ENCODE data around the gene CHD3.

Gene CHD3

DNA sequence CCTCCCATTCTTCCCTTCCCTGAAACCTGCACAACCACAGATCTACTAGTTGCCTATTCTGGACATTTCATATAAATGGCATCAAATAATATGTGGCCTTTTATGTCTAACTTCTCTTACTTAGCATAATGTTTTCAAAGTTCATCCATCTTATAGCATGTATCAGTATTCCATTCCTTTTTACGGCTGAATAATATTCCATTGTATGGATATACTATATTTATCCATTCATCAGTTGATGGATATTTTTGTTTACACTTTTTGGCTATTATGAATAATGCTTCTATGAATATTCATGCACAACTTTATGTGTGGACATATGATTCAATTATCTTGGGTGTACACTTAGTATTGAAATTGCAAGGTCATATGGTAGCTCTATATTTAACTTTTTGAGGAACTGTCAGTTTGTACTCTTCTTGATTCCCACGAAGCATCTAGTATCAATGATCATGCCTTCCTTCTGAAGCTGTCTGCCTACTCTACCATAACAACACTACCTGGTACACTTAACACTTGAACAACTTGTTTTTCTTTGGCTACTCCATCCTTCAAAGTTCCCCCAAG lies 12.7 kb upstream of the CHD3 start:
- no peak for DNase-seq

- no peak for DNase-seq
Measured at GRCh38 chr17:7878234-7878633, 10.4 kb upstream of the CHD3 start.

GRCh38 chr17:7880076-7880868 lies 8.3 kb upstream of the CHD3 start:
- DNase-seq, result no peak

DNA sequence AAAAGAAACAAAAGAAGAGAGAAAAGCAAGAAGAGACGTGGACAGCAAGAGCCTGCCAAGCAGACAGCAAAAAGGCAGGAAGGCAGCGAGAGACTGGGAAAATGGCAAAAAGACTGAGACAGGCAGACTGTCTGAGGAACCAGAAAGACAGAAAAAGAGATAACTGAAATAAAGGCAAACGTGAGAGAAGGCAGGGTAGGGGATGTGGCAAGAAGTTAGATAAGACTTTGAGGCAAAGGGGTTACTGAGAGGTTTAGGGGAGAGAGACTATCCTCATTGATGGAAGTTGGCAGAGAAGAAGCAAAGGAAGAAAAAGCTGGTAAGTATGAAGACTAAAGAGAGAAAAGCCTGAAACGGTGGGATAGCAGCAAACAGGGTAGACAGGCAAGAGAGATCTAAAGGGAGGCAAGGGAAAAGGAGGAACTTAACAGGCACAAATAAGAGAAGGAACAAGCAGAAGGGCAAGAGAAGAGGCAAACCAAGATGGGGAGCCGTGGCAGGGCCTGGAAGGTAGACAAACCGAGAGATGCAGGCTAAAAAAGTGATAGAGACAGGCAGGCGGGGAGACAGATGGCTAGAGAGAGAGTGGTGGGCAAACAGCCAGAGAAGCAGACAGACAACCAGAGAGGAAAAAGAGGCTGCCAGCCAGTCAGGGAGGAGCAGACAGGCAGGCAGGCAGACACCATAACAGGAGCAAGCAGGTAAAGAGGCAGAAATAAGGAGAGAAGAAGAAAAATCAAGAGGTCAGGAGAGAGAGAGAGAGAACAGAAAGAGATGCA lies 7.1 kb upstream of the CHD3 start:
- peak; percentile 37 for DNase-seq

GRCh38 chr17:7882068-7882467 lies 6.5 kb upstream of the CHD3 start:
- no peak for DNase-seq

DNA sequence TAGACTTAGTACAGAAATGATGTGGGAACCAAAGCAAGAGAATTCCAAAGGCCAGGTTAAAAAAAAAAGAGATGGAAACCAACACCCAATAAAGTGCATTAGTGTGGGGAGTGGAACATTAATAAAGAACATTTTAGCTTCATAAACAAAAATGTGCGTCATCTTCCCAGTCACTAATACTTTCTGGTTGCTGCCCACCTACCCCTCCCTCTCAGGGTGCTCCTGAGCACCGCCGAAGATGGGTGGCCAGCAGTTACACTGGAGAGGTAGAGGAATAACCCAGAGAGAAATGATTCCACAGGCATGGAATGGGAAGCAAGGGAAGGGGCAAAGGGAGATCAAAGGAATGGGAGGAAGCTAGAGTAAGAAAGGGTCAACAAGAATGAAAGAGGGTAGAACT lies 6.0 kb upstream of the CHD3 start:
- DNase-seq, result no peak

DNA sequence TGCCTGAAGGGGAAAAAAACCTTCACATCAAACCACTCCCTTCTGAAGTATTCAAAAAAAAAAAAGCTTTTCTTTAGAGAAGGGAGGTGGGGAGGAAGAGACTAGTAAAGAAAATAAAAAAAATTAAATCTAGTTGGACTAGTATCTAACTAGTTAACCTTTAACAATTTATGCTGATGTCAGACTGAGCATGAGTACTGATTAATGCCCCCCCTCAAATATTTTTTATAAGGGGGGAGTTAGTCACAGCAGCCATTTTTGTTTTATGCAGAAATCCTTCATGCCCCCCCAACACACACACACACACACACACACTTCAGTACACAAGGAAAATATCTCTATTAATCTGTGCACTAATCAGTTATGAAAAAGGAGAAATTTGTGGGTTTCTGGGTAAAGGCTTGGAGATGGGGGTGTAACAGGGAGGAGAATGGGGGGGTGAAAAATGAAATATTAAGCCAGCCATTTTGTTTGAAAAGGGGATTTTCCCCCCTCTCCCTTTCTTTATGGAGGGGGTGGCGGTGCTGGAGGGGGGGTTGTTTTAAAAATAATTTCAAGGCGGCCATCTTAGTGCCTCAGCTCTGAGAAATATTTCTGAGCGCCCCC lies 4.7 kb upstream of the CHD3 start:
- no peak for DNase-seq

GRCh38 chr17:7884581-7885366 lies 3.8 kb upstream of the CHD3 start:
- no peak for DNase-seq

GRCh38 chr17:7885367-7886226 lies 3.0 kb upstream of the CHD3 start:
- DNase-seq, result no peak

- peak; percentile 25 for DNase-seq
Measured at GRCh38 chr17:7886227-7887037, 2.2 kb upstream of the CHD3 start.

- no peak for DNase-seq
Measured at GRCh38 chr17:7887038-7887481, 1.5 kb upstream of the CHD3 start.

GRCh38 chr17:7887482-7888183 lies 956 bp upstream of the CHD3 start:
- peak; percentile 71 for DNase-seq

- DNase-seq, result peak; percentile 73
Measured at GRCh38 chr17:7889166-7889955, 772 bp downstream of the CHD3 start.

DNA sequence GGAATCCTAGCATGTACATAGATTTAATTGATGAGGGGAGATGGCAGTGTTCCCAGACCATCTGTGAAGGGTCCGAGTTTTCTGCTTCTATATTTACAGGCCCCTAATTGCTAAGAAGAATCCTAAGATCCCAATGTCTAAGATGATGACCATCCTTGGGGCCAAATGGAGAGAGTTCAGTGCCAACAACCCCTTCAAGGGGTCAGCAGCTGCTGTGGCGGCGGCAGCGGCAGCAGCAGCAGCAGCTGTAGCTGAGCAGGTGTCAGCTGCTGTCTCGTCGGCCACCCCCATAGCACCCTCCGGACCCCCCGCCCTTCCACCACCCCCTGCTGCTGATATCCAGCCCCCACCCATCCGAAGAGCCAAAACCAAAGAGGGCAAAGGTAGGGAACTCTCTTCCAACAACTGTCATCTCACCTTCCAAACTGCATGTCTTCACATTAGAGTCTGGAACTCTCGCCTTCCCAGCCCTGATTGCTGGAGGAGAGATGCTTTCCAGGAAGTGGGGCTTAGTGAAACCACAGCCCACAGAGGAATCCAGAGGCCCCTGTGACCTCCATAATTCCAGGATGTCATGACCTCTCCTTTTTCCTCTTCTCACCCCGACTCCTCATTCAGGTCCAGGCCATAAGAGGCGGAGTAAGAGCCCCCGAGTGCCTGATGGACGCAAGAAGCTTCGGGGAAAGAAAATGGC lies 4.7 kb downstream of the CHD3 start:
- DNase-seq, result no peak

- DNase-seq, result no peak
Measured at GRCh38 chr17:7894226-7894625, 5.6 kb downstream of the CHD3 start.

DNA sequence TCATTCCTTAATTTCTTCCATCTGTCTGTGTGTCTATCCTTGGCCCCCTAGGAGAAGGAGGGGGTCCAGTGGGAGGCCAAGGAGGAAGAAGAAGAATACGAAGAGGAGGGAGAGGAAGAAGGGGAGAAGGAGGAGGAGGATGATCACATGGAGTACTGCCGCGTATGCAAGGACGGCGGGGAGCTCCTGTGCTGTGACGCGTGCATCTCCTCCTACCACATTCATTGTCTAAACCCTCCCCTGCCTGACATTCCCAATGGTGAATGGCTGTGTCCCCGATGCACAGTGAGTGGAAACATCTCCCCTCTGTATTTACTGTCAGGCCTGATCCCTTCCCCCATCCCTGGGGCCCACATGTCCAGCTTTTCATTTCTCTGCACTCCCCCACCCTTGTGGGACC lies 6.3 kb downstream of the CHD3 start:
- DNase-seq, result no peak

DNA sequence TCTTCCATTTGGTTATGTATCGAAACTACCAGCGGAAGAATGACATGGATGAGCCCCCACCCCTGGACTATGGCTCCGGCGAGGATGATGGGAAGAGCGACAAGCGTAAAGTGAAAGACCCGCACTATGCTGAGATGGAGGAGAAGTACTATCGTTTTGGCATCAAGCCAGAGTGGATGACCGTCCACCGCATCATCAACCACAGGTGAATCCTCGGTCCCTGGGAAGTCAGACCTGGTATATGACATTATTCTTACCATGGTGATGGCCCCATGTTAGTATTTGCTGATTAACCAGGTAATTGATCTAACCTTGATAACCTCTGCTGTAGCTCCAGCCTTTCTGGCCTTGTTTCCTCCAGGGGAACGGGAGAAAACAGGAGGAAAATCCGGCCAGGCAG lies 8.5 kb downstream of the CHD3 start:
- DNase-seq, result no peak

GRCh38 chr17:7897773-7898172 lies 9.2 kb downstream of the CHD3 start:
- DNase-seq, result no peak

Measured in NCI-H2081 treated with DMSO at 0.1 percent for 48 hours (cell line).